ENCODE results near the gene EVA1C. TPM values are rescaled to one million over a fixed set of nuclear protein-coding genes. Genes with fewer than 3 reads are reported as not detected.
"Not testable (repeated sequence)": the region's sequence is repeated elsewhere in the genome, so short reads cannot be mapped to it uniquely, and the experiment has no call there.

The EVA1C gene
- total and polyA plus RNA-seq, 10 of the 15 experiments (the other 5 are each of a cell fraction or from before 2014, with no cell fraction given): 0.13 to 0.56 (median 0.34) TPM; not detected in 7

DNA sequence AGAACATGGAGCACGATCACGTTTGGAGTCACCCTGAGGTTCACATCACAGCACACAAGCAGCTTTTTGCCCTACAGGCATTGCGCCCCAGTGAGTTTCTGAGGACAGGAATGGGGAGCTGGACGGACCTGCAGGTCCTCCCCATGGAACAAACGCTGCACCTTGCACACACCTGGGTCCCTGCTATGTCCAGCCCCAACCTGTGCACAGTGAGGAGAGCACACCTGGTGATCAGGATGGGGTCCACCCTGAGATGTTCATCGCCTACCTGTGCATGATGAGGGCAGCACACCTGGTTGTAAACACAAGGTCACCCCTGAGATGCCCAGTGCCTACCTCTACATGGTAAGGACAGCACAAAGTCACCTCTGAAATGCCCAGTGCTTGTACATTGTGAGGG is 126.9 kb downstream of the EVA1C start (continued):
- TF ChIP-seq HDAC6 (IDR thresholded peaks at IDR 0.05; ENCODE audit: unreplicated experiment): no peak
- no peak for TF ChIP-seq BRCA1 (IDR thresholded peaks at IDR 0.05; ENCODE audit: low read depth, low read length)

DNA sequence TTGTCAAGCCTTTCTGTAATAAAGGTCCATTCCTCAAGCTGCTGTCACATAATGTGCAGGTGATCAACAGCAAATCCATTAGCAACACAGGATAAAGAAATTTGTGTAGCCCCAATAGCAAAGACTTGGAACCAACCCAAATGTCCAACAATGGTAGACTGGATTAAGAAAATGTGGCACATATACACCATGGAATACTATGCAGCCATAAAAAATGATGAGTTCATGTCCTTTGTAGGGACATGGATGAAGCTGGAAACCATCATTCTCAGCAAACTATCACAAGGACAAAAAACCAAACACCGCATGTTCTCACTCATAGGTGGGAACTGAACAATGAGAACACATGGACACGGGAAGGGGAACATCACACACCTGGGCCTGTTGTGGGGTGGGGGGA is 130.6 kb downstream of the EVA1C start:
- ATAC-seq; DNase-seq (ENCODE audit: low read depth, low spot score); H3K9me3 ChIP-seq (replicated peaks; ENCODE audit: control insufficient read depth, insufficient read depth, low read length); H3K4me1 ChIP-seq (ENCODE audit: control insufficient read depth, insufficient read depth, low read length); H3K4me3 ChIP-seq; in situ Hi-C loops (cut with MboI); FAIRE-seq; CTCF ChIA-PET; H3K79me2 ChIP-seq (ENCODE audit: control insufficient read depth, insufficient read depth, low read length); H2AFZ ChIP-seq (ENCODE audit: control insufficient read depth, low read depth, low read length); H3K27ac ChIP-seq (ENCODE audit: control insufficient read depth, insufficient read depth); H3K36me3 ChIP-seq (ENCODE audit: control insufficient read depth in 2 of 2, insufficient read depth in 2 of 2, low read length in 1 of 2); H3K9ac ChIP-seq (ENCODE audit: control insufficient read depth, insufficient read depth, low read length); H3K4me2 ChIP-seq (ENCODE audit: control insufficient read depth, insufficient read depth); RAD21 ChIA-PET (ENCODE audit: unreplicated experiment); SMC1A ChIA-PET (ENCODE audit: uncharacterized antibody, unreplicated experiment); BruUV-seq (replicated peaks); H4K20me1 ChIP-seq (ENCODE audit: control insufficient read depth, insufficient read depth); POLR2A ChIA-PET; intact Hi-C loops (cut with micrococcal nuclease; ENCODE audit: unreplicated experiment); H3K27me3 ChIP-seq (replicated peaks in 1 of 2; ENCODE audit: control insufficient read depth in 2 of 2, insufficient read depth in 2 of 2, low read length in 1 of 2): not testable (repeated sequence)
- WGBS (ENCODE audit: insufficient coverage, insufficient replicate concordance, low lambda C conversion rate, missing lambda C conversion rate): no CpG with 5 or more reads among the region's 2 CpGs

DNA sequence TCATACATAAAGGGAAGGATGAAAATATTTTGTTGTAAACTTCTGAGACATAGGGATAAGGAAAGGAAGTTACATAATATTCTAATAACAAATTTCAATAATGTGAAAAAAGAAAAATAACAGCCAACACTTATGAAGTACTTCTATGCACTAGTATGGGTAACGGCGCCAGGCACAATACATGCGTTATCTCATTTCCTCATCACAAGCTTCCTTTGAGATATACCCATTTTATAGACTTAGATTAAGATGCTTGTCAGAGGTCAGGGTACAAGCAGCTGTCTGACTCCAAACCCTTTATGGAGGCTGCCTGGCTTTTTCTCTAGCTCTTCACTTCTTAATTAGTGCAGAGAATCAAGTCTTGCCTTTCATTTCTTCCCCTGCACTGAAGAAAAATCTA is 131.5 kb downstream of the EVA1C start:
- H3K27ac ChIP-seq (ENCODE audit: control insufficient read depth, insufficient read depth): no peak overlapping the region
- CTCF ChIA-PET: interaction anchor here (0.6 kb wide), 1 partner anchor 180 kb away, joined by 4 read pairs; no protein-coding TSS in a partner anchor
- H4K20me1 ChIP-seq (ENCODE audit: control insufficient read depth, insufficient read depth): no peaks in the 10 kb centered on the region
- no peak for TF ChIP-seq FOXK2 (IDR thresholded peaks at IDR 0.05)
- no peak for TF ChIP-seq JUND (IDR thresholded peaks at IDR 0.05; ENCODE audit: low read depth, low read length)
- no peak for TF ChIP-seq ZNF217 (IDR thresholded peaks at IDR 0.05)
- no peak for TF ChIP-seq MXI1 (IDR thresholded peaks at IDR 0.05; ENCODE audit: low read depth, low read length)
- TF ChIP-seq, protein P1, sequence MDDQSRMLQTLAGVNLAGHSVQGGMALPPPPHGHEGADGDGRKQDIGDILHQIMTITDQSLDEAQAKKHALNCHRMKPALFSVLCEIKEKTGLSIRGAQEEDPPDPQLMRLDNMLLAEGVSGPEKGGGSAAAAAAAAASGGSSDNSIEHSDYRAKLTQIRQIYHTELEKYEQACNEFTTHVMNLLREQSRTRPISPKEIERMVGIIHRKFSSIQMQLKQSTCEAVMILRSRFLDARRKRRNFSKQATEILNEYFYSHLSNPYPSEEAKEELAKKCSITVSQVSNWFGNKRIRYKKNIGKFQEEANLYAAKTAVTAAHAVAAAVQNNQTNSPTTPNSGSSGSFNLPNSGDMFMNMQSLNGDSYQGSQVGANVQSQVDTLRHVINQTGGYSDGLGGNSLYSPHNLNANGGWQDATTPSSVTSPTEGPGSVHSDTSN (IDR thresholded peaks at IDR 0.05; ENCODE audit: insufficient replicate concordance, low read depth, low read length): no peak
- no peak for TF ChIP-seq STAT1 (conservative IDR thresholded peaks at IDR 0.05)
- TF ChIP-seq CREM (IDR thresholded peaks at IDR 0.05; ENCODE audit: low read depth): no peak
- TF ChIP-seq, protein P2, sequence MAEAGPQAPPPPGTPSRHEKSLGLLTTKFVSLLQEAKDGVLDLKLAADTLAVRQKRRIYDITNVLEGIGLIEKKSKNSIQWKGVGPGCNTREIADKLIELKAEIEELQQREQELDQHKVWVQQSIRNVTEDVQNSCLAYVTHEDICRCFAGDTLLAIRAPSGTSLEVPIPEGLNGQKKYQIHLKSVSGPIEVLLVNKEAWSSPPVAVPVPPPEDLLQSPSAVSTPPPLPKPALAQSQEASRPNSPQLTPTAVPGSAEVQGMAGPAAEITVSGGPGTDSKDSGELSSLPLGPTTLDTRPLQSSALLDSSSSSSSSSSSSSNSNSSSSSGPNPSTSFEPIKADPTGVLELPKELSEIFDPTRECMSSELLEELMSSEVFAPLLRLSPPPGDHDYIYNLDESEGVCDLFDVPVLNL (IDR thresholded peaks at IDR 0.05; ENCODE audit: low read depth, low read length): no peak
- no peak for TF ChIP-seq DPF2 (IDR thresholded peaks at IDR 0.05)
- no peak overlapping the region for H2AFZ ChIP-seq (ENCODE audit: control insufficient read depth, low read depth, low read length)
- no peaks in the 10 kb centered on the region for H3K79me2 ChIP-seq (ENCODE audit: control insufficient read depth, insufficient read depth, low read length)
- ATAC-seq (no peak), FAIRE-seq (no peak), DNase-seq (ENCODE audit: low read depth, low spot score) (no peak)
- H3K9me3 ChIP-seq (replicated peaks; ENCODE audit: control insufficient read depth, insufficient read depth, low read length): no peaks in the 10 kb centered on the region
- no TSS peak for BruUV-seq (replicated peaks)
- no peak overlapping the region for H3K4me3 ChIP-seq
- in situ Hi-C loops (cut with MboI): no loop called here
- intact Hi-C loops (cut with micrococcal nuclease; ENCODE audit: unreplicated experiment): no loop called here
- H3K4me2 ChIP-seq (ENCODE audit: control insufficient read depth, insufficient read depth): no peak overlapping the region
- SMC1A ChIA-PET (ENCODE audit: uncharacterized antibody, unreplicated experiment): interaction anchor here (0.5 kb wide), 1 partner anchor 564 kb away, joined by 4 read pairs; no protein-coding TSS in a partner anchor
- 91% methylated on average over 3 of the region's 3 CpGs for WGBS (ENCODE audit: insufficient coverage, insufficient replicate concordance, low lambda C conversion rate, missing lambda C conversion rate)
- H3K4me1 ChIP-seq (ENCODE audit: control insufficient read depth, insufficient read depth, low read length): no peaks in the 10 kb centered on the region
- H3K36me3 ChIP-seq (ENCODE audit: control insufficient read depth in 2 of 2, insufficient read depth in 2 of 2, low read length in 1 of 2): no peaks in the 10 kb centered on the region
- H3K27me3 ChIP-seq (replicated peaks in 1 of 2; ENCODE audit: control insufficient read depth in 2 of 2, insufficient read depth in 2 of 2, low read length in 1 of 2): peaks cover 0 to 2% of the 10 kb centered on the region in 2 experiments; a peak in 3 of 4 replicates
- no peak overlapping the region for H3K9ac ChIP-seq (ENCODE audit: control insufficient read depth, insufficient read depth, low read length)
- RAD21 ChIA-PET (ENCODE audit: unreplicated experiment): no interaction called here
- POLR2A ChIA-PET: no interaction called here
